Ishikawa (cell line): ENCODE data around the gene ADGRG3.
A peak's percentile ranks its signal among the peaks of the same experiment; 100 is the strongest.

Experiments used
- CEBPB ChIP-seq: IDR thresholded peaks from 2 replicates; pipeline ENCODE4 v1.6.1; 2012
- CREB1 ChIP-seq: IDR thresholded peaks from 2 replicates; pipeline ENCODE4 v1.6.1; 2012; ENCODE audit warnings: low read depth
- EGR1 ChIP-seq: IDR thresholded peaks from 2 replicates; pipeline ENCODE4 v1.6.1; 2012
- EP300 ChIP-seq: IDR thresholded peaks from 2 replicates; pipeline ENCODE4 v1.6.1; 2012; ENCODE audit warnings: borderline replicate concordance
- NFIC ChIP-seq: IDR thresholded peaks from 2 replicates; pipeline ENCODE4 v1.6.1; 2012
- RAD21 ChIP-seq: IDR thresholded peaks from 2 replicates; pipeline ENCODE4 v1.6.1; 2012; ENCODE audit warnings: low read depth
- REST ChIP-seq: IDR thresholded peaks from 2 replicates; pipeline ENCODE4 v1.6.1; 2012; ENCODE audit warnings: low read depth, mild to moderate bottlenecking
- TAF1 ChIP-seq: IDR thresholded peaks from 2 replicates; pipeline ENCODE4 v1.6.1; 2012; ENCODE audit warnings: low read depth, mild to moderate bottlenecking
- TCF12 ChIP-seq: IDR thresholded peaks from 2 replicates; pipeline ENCODE4 v1.6.1; 2012; ENCODE audit warnings: low read depth
- TEAD4 ChIP-seq: IDR thresholded peaks from 2 replicates; pipeline ENCODE4 v1.6.1; 2012
- ZBTB7A ChIP-seq: IDR thresholded peaks from 2 replicates; pipeline ENCODE4 v1.6.1; 2012; ENCODE audit warnings: low read depth
- TF ChIP-seq, protein P1 (sequence below): IDR thresholded peaks from 2 replicates; pipeline ENCODE4 v1.6.1; 2012
- TF ChIP-seq, protein P2 (sequence below): IDR thresholded peaks from 2 replicates; pipeline ENCODE4 v1.6.1; 2012

GRCh38 chr16:57623251-57624043 lies 44.7 kb upstream of the ADGRG3 start:
- TF ChIP-seq RAD21 = no peak; the same call in 1 of the 2 replicates
- no peak for TF ChIP-seq REST
- 0 out of 2 replicates have a peak, but pooled peaks have one; percentile 3 for TF ChIP-seq TAF1
- TF ChIP-seq, protein P1, sequence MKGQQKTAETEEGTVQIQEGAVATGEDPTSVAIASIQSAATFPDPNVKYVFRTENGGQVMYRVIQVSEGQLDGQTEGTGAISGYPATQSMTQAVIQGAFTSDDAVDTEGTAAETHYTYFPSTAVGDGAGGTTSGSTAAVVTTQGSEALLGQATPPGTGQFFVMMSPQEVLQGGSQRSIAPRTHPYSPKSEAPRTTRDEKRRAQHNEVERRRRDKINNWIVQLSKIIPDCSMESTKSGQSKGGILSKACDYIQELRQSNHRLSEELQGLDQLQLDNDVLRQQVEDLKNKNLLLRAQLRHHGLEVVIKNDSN = peak; percentile 84
- no peak for TF ChIP-seq EP300
- TF ChIP-seq TEAD4 = peak; percentile 37; the same call in 1 of the 2 replicates
- TF ChIP-seq ZBTB7A = no peak
- TF ChIP-seq NFIC = no peak
- 0 out of 2 replicates have a peak, but pooled peaks have one; percentile 2 for TF ChIP-seq CEBPB
- no peak for TF ChIP-seq TCF12
- no peak for TF ChIP-seq EGR1
- no peak; the same call in 1 of the 2 replicates for TF ChIP-seq CREB1
- TF ChIP-seq, protein P2, sequence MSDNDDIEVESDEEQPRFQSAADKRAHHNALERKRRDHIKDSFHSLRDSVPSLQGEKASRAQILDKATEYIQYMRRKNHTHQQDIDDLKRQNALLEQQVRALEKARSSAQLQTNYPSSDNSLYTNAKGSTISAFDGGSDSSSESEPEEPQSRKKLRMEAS = peak; percentile 15
